GM13976 (cell line): ENCODE results near the gene DDN.

ENCODE experiments used
- DNase-seq: peaks from one replicate; pipeline ENCODE4 v3.0.0; 2012; ENCODE audit warnings: low spot score
- in situ Hi-C: fragments of 300-500 bp; cut with MboI; formaldehyde crosslinking; loops from one replicate; pipeline ENCODE4 v1.12.0; 2022; ENCODE audit warnings: low sequenced_read_pairs, mixed read lengths, inconsistent platforms; ENCODE audit not compliant: unreplicated experiment
- TF ChIP-seq, protein P1 (sequence below): IDR thresholded peaks from 2 replicates; pipeline ENCODE4 v1.5.1; 2012; ENCODE audit warnings: borderline replicate concordance, mild to moderate bottlenecking; ENCODE audit not compliant: insufficient read depth; ENCODE audit errors: extremely low read depth, missing control alignments, control extremely low read depth

DDN gene

DNA sequence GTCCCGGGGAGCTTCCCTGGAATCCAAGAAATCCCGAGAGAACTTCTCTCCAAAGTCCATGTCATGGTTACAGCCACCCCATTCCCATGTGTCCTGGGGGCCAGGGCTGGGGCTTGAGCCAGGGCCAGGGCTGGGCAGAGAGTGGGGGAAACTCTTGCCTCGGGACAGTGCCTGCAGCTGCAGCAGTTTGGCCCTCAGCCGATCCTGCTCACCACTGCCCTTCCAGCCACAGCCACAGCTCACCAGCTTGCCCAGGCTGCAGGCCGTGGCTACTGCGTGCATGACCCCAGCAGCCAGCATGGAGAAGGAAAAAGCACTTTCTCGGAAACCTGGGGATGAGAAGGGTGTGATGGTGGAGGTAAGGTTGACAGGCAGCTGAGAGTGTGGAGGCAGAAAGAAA is 31.2 kb downstream of the DDN start:
- DNase-seq = no peak
- TF ChIP-seq, protein P1, sequence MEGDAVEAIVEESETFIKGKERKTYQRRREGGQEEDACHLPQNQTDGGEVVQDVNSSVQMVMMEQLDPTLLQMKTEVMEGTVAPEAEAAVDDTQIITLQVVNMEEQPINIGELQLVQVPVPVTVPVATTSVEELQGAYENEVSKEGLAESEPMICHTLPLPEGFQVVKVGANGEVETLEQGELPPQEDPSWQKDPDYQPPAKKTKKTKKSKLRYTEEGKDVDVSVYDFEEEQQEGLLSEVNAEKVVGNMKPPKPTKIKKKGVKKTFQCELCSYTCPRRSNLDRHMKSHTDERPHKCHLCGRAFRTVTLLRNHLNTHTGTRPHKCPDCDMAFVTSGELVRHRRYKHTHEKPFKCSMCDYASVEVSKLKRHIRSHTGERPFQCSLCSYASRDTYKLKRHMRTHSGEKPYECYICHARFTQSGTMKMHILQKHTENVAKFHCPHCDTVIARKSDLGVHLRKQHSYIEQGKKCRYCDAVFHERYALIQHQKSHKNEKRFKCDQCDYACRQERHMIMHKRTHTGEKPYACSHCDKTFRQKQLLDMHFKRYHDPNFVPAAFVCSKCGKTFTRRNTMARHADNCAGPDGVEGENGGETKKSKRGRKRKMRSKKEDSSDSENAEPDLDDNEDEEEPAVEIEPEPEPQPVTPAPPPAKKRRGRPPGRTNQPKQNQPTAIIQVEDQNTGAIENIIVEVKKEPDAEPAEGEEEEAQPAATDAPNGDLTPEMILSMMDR = no peak
- in situ Hi-C loops = no loop called here

DNA sequence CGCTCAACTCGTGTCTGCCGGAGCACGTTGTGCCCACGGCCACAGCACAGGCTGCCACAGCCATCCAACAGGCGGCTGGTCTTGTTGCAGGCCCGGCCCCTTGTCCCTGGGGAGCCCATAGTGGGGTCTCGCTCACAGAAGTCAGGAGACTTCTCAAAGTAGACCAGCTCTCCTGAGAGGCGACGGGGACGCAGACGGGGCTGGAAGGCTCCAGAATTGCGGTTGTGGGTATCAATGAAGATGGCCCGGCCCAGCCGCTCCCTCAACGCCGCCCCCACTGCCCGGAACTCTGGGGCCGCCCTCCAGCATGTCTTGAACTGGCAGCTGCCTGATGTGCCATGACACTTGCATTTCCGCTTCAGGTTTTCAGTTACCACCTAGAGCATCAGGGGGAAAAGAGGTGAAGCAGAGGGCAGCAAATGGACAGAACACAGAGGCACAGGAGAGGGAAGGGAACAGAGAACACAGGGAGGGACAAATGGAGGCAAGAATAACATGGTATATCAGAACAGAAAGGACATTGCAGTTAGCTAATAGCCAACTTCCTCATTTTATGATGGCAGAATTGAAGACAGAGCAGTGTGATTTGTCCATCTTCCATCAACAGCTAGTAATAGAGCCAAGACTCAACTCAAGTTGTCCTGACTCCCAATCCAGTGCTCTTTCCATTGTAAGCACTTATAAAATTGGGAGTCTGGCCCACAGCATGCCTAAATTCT is 32.8 kb downstream of the DDN start:
- in situ Hi-C loops = no loop called here
- no peak for DNase-seq
- TF ChIP-seq, protein P1 = no peak

DNA sequence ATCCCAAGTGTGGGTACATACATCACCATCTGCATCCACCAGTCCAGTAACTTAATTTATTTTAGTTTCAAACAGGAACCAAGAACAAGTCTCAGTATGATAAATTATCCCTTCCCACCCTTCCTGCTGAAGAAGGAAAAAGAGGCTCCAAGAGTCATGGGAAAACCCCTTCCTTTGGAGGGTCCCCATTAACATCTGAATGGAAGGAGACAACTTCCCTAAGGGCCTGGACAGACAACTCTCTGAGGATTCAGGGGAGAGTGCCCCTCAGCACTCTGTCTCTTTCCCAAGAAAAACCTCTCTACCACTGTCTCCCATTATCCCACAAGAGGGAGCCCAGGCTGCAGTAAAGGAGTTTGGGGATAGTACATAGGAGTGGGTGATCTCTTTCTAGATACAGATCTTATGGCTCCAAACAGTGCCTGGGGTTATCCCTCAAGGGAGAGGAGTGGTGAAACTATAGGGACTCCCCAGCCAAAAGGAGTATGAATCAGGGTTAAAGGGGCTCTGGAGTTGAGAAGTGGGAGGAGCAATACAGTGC is 33.8 kb downstream of the DDN start:
- TF ChIP-seq, protein P1 = no peak
- in situ Hi-C loops = no loop called here
- DNase-seq = no peak

DNA sequence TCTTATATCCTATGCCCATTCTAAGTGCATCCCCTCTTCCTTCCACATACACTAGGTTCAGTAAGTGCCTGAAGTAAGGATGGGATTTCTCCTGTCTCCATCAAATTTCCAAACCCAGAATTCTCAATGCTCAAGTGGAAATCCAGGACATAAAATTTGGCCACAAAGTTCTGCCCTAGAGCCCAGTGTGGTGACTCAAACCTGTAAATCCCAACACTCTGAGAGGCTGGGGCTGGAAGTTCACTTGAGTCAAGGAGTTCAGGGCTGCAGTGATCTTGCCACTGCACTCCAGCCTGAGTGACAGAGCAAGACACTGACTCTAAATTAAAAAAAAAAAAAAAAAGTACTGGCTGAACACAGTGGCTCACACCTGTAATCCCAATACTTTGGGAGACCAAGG is 37.4 kb downstream of the DDN start:
- TF ChIP-seq, protein P1 = no peak
- DNase-seq = no peak
- in situ Hi-C loops = no loop called here

DNA sequence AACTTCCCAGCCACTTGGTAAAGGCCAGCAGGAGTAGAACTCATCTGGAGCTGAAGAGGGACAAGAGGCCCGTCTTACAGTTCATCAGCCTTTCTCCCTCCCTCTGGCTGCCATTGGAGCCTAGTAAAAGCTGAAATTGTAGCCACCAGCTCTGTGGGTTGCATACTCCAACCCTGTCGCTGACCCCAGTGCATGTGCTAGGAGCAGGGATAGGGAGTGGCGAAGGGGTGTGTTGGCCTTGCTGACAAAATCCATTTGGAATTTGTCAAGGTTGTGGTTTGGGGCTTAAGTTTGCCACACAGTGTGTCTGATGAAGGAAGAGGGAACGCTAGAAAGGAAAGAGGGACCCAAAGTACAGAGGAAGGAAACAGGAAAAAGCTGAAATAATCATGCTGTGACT is 37.8 kb downstream of the DDN start:
- TF ChIP-seq, protein P1 = no peak
- in situ Hi-C loops = no loop called here
- no peak for DNase-seq

DNA sequence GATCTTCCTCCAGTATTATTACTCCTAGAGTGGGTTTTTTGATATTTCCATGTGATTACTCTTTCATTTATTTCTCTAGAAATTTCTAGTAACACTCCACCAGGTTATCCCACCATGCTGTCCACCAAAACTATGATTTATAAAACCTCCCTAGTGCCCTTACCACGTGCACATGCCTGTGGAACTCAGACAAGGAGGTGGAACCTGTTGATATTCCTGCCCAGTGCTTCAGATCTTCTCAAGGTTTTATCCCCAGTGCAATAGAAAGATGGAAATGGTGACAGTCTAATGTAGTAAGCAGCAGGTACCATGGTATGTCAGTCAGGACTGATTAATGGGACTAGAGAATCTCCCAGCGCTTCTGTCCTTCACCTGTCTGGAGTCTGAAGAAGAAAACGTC is 38.3 kb downstream of the DDN start:
- TF ChIP-seq, protein P1 = no peak
- no peak for DNase-seq
- in situ Hi-C loops = no loop called here
